C4-2B (cell line): Measurements from ENCODE around the gene ADARB2.

Source experiments
- CTCF ChIP-seq: fragments of 450-650 bp; conservative IDR thresholded peaks from 2 replicates; pipeline ENCODE4 v1.5.1; 2017; ENCODE audit warnings: mild to moderate bottlenecking
- ZFX ChIP-seq: fragments of 450-650 bp; IDR thresholded peaks from 2 replicates; pipeline ENCODE4 v1.6.1; 2017

GRCh38 chr10:1375346-1376170 is 361.8 kb downstream of the ADARB2 start:
- TF ChIP-seq CTCF (no peak), ZFX (no peak)
